SK-MEL-5 (cell line): Measurements from ENCODE around the gene ZNF488. TPM values are rescaled to one million over a fixed set of nuclear protein-coding genes. Genes with fewer than 3 reads are reported as not detected.

Experiments
- DNase-seq: peaks from one replicate; pipeline ENCODE4 v3.0.0-alpha.2; 2016; ENCODE audit warnings: low read depth, low spot score
- in situ Hi-C: cut with HindIII; loops from 2 replicates; pipeline ENCODE4 v1.10.0; 2016; ENCODE audit warnings: low sequenced_read_pairs, high pct_unique_total_duplicates, low pct_unique_long_range_greater_than_20kb
- total RNA-seq: library from RNA; depleted of rRNA; stranded (reverse); fragments of >200 nt; shearing (Covaris generic); gene quantifications from 2 replicates; pipeline ENCODE4 v1.2.3, GENCODE V29; 2014

ZNF488 gene
- total RNA-seq, 1 experiment from 2014 or later, result not detected

DNA sequence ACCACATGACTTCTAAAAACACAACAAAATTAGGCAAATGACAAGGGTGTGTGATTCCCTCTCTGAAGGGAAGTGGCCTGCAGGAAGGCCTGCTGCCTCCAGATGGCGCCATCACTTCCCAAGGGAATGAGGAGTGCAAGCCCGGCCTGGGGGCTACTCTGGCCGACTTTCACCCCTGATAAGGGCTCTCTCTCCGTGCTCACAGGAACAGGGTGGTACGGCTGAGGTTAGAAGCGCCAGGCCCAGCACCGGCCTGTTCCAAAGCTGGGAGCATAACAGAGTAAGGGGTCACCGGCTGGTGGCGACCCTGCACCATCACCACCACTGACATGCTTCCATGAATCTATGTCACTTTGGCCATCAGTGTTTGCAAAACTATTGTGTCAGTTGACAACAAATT, 22.8 kb downstream of the ZNF488 start:
- in situ Hi-C loops, result no loop called here
- peak; percentile 43 for DNase-seq

GRCh38 chr10:47360419-47361040, 23.6 kb downstream of the ZNF488 start:
- in situ Hi-C loops, result no loop called here
- DNase-seq, result no peak

DNA sequence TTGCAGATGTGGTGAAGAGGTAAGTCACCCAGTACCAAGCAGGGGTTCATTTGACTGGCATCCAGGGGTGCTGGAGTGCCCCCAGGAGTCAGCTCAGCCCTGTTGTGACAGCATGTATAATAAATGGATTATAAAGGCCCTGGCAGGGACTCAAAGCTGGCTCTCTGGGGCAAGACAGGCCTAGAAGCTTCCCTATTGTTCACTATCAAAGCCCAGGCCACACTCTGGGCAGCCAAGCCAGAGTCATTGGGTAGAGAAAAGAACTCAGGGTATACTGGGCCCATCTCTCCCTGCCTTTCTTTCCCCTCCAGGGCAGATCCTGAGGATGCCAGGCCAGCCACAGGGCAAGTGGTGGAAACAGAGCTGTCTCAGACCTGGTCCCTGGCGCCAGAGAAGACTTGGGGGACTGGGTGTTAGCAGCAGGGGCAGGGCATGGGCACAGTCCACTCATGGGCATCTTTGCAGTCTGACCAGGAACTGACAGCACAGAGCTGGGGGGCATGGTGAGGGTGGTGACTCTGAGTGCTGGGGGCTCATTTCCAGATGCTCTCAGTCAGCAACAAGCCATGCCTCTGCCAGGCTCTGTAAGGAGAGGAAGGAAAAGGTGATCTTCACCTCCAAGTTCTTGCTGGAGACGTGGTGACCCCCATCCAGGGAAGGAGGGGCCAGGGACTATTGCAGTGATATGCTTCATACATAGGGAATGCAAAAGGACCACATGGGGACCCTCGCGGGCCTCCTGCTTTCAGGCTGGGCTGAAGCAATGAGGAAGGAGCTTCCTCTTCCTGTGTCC, 24.3 kb downstream of the ZNF488 start:
- DNase-seq, result no peak
- in situ Hi-C loops, result no loop called here

DNA sequence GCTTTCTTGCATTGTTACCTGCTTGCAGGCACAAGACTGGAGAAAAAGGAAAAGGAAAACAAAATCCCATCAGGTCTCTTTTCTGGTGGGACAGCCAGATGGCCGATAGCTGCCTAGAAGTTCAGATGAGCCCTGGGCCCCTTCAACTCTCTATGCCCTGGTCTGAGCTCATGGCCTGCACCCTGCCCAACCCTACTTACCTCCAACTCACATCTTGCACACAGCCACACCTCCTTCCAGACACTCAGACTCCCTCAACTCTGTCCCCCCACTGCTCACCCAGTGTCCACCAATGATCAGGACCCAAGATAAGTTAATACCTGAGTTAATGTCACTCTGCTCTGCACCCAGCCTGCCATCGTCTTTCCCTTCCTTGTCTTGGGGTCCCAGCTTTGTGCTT, 25.0 kb downstream of the ZNF488 start:
- no peak for DNase-seq
- in situ Hi-C loops, result no loop called here

- in situ Hi-C loops, result no loop called here
- no peak for DNase-seq
Measured at GRCh38 chr10:47358457-47358856, 25.6 kb downstream of the ZNF488 start.

GRCh38 chr10:47357911-47358310, 26.2 kb downstream of the ZNF488 start:
- DNase-seq, result no peak
- in situ Hi-C loops, result no loop called here

- in situ Hi-C loops, result no loop called here
- DNase-seq, result no peak
Measured at GRCh38 chr10:47357131-47357582, 26.9 kb downstream of the ZNF488 start.

- no peak for DNase-seq
- in situ Hi-C loops, result no loop called here
Measured at GRCh38 chr10:47356708-47357107, 27.4 kb downstream of the ZNF488 start.

GRCh38 chr10:47354900-47355299, 29.2 kb downstream of the ZNF488 start:
- no peak for DNase-seq
- in situ Hi-C loops, result no loop called here

GRCh38 chr10:47354165-47354564, 29.9 kb downstream of the ZNF488 start:
- DNase-seq, result peak; percentile 25
- in situ Hi-C loops, result no loop called here

DNA sequence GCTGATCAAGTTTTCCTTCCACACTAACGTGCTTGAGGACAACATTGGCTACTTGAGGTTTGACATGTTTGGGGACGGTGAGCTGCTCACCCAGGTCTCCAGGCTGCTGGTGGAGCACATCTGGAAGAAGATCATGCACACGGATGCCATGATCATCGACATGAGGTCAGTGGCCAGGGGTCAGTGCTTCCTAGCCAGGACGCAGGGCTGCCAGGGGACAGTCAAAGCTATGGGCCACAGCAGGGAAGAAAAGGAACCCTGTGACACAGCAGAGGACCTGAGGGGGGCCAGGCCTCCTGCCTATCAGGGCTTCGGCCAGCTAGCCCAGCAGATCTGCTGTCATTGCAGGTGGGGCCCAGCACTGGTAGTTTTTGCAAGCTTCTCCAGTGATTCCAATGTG, 30.7 kb downstream of the ZNF488 start:
- no peak for DNase-seq
- in situ Hi-C loops, result no loop called here

DNA sequence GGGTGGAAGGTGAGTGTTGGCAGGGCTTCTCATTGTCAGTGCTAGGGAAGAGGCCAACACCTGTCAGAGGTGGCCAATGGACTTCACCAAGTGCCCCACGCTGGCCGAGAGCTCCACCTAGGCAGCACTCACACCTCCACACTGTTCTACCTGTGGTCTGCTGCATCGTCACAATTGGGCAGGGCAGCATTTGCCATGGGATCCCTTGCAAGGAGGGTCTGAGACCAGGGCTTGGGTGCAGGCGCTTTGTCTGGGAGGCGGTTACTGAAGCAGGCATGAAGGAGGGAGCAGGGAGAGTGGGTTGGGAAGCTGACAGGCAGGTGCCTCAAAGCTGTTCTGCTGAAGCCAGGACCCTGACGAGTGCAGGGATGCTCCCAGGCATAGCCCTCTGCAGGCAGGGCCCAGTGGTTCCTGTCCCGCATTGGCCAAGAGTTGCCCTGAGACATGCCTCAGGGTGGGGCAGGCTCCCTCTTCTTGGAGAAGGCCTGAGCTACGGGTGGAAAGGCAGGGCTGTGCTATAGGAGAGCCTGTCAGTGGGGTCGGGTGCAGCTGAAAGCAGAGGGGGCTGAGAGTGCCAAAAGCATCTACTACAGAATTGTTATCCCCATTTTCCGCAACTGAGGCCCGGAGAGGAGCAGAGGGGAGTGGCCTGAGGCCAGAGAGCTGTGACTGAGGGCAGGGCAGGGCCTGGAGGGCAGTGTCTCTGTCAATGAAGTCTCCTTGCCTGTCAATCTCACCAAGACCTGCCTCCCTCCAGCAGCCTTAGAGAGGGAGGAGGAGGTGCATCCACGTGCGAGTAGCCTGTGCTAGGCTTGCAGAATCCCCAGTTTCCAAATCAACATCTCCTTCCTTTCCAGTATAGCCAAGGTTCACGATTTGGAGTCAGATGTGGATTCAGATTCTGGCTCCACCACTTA, 31.9 kb downstream of the ZNF488 start:
- in situ Hi-C loops, result no loop called here
- DNase-seq, result no peak

- no peak for DNase-seq
- in situ Hi-C loops, result no loop called here
Measured at GRCh38 chr10:47350671-47351640, 33.1 kb downstream of the ZNF488 start.

GRCh38 chr10:47349941-47350371, 34.1 kb downstream of the ZNF488 start:
- in situ Hi-C loops, result no loop called here
- DNase-seq, result no peak

DNA sequence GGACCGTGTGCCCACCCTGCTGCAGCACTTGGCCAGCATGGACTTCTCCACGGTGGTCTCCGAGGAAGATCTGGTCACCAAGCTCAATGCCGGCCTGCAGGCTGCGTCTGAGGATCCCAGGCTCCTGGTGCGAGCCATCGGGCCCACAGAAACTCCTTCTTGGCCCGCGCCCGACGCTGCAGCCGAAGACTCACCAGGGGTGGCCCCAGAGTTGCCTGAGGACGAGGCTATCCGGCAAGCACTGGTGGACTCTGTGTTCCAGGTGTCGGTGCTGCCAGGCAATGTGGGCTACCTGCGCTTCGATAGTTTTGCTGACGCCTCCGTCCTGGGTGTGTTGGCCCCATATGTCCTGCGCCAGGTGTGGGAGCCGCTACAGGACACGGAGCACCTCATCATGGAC, 34.6 kb downstream of the ZNF488 start:
- in situ Hi-C loops, result no loop called here
- DNase-seq, result no peak

GRCh38 chr10:47348661-47349470, 35.2 kb downstream of the ZNF488 start:
- in situ Hi-C loops, result no loop called here
- no peak for DNase-seq
